ENCODE results near the gene SAPCD2.

The SAPCD2 gene

DNA sequence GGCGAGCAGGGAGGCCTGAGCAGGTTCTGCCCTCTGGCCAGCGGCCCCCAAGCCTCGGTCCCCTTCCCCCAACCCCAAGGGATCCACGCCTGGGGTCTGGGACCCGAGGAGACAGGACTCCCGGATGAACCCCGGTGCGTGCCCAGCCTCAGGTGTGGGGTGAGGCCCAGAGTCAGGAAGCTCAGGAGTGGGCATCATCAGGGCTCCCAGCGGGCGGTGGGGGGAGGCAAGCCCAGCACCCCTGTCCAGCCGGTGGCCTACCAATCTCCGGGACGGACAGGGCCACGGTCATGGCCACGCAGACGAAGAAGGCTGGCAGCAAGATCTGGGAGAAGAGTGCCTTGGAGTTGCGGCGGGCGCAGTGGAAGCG lies 56.8 kb downstream of the SAPCD2 start:
- DNase-seq: no peak

DNA sequence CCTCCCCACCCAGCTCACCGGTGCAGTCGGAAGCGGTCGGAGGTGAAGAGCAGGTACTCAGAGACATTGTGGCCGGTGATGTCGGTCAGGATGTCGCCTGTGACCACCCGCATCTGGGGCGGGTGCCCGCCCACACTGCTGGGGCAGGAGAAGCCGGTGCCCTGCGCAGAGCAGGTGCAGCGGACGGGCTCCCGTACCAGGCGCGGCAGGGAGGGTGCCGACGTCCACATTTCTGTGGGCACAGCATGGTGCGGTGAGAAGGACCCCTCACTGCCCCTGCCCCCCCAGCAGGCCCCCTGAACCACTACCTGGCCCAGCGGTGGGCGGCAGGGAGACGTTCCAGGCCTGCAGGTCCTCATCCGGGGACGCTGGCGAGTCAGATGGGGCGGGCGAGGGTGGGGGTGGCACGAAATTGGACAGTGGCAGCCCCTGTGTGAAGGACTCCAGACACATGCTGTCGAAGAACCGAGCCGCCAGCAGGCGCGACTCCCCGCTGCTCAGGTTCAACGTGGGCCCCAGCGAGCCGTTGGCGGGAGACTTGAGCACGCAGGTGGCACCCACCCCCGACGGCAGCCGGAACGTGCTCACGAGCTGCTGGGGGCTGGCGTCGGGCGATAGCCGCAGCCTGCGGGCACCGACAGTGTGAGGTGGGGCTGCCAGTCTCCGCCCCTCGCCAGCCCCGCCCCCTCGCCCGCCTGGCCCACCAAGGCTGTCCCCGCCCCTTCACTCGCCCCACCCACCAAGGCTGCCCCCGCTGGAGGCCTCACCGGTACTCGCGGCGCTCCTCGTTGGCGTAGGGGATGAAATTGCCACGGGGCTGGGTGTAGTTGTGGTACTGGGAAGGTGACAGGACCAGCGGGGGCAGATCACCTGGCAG lies 57.4 kb downstream of the SAPCD2 start:
- no peak for DNase-seq
